Loucy (cell line): Measurements from ENCODE around the gene PDE10A.

Source experiments
- H2AFZ ChIP-seq: fragments of 200-600 bp; sonication (generic); 2 replicates; pipeline ENCODE4 v1.6.0; 2016; ENCODE audit warnings: antibody characterized with exemption, mild to moderate bottlenecking, low read length, moderate library complexity
- H3F3A ChIP-seq: fragments of 200-600 bp; 2 replicates; pipeline ENCODE4 v1.6.0; 2016; ENCODE audit warnings: antibody characterized with exemption, low read depth, mild to moderate bottlenecking
- H3K27me3 ChIP-seq: fragments of 200-600 bp; sonication (generic); 2 replicates; pipeline ENCODE4 v1.6.1; 2014; ENCODE audit warnings: low read length, mild to moderate bottlenecking; ENCODE audit not compliant: insufficient read depth, poor library complexity, severe bottlenecking
- H3K36me3 ChIP-seq: fragments of 200-600 bp; sonication (generic); 2 replicates; pipeline ENCODE4 v1.6.1; 2016; ENCODE audit warnings: low read length; ENCODE audit not compliant: insufficient read depth
- H3K4me1 ChIP-seq: fragments of 200-600 bp; sonication (generic); 2 replicates; pipeline ENCODE4 v1.5.1; 2014; ENCODE audit warnings: low read length, mild to moderate bottlenecking; ENCODE audit not compliant: insufficient read depth, poor library complexity, severe bottlenecking
- H3K4me2 ChIP-seq: fragments of 200-600 bp; sonication (generic); 2 replicates; pipeline ENCODE4 v1.6.0; 2014; ENCODE audit warnings: antibody characterized with exemption, low read length, low read depth, mild to moderate bottlenecking; ENCODE audit not compliant: poor library complexity, severe bottlenecking
- H3K4me3 ChIP-seq: fragments of 200-600 bp; sonication (generic); 2 replicates; pipeline ENCODE4 v1.5.1; 2014; ENCODE audit warnings: low read length, mild to moderate bottlenecking, mixed read lengths; ENCODE audit not compliant: poor library complexity, severe bottlenecking
- H3K79me2 ChIP-seq: fragments of 200-600 bp; sonication (generic); 2 replicates; pipeline ENCODE4 v1.6.1; 2014; ENCODE audit warnings: low read length; ENCODE audit not compliant: insufficient read depth
- H3K9ac ChIP-seq: fragments of 200-600 bp; sonication (generic); 2 replicates; pipeline ENCODE4 v1.6.0; 2014; ENCODE audit warnings: mild to moderate bottlenecking, low read depth, low read length, moderate library complexity; ENCODE audit not compliant: poor library complexity, severe bottlenecking
- H3K9me2 ChIP-seq: fragments of 200-600 bp; sonication (generic); replicated peaks from 2 replicates; pipeline ENCODE4 v1.6.1; 2016; ENCODE audit warnings: low read depth, low read length, mixed read lengths
- H3K9me3 ChIP-seq: fragments of 200-600 bp; sonication (generic); 2 replicates; pipeline ENCODE4 v1.6.1; 2014; ENCODE audit warnings: mild to moderate bottlenecking, antibody characterized with exemption, low read length, low read depth; ENCODE audit not compliant: insufficient read depth
- H4K20me1 ChIP-seq: fragments of 200-600 bp; sonication (generic); 2 replicates; pipeline ENCODE4 v1.6.0; 2014; ENCODE audit warnings: antibody characterized with exemption, low read length, mild to moderate bottlenecking; ENCODE audit not compliant: insufficient read depth, poor library complexity, severe bottlenecking
- CTCF ChIP-seq: fragments of 200-600 bp; sonication (generic); conservative IDR thresholded peaks from 2 replicates; pipeline ENCODE4 v1.5.1; 2014; ENCODE audit warnings: mild to moderate bottlenecking, antibody characterized with exemption, low read length
- EZH2phosphoT487 ChIP-seq: fragments of 200-600 bp; IDR thresholded peaks from 2 replicates; pipeline ENCODE4 v1.6.1; 2018; ENCODE audit warnings: antibody characterized with exemption, mild to moderate bottlenecking, moderate library complexity, borderline replicate concordance

The PDE10A gene

GRCh38 chr6:165701564-165702354 lies 38.7 kb upstream of the PDE10A start:
- no peaks in the 10 kb centered on the region for H3K9me3 ChIP-seq
- no peaks in the 10 kb centered on the region for H3K9me2 ChIP-seq
- no peak overlapping the region for H3K4me3 ChIP-seq
- no peak overlapping the region for H3K4me2 ChIP-seq
- no peaks in the 10 kb centered on the region for H3K79me2 ChIP-seq
- H3K36me3 ChIP-seq = no peaks in the 10 kb centered on the region
- no peak overlapping the region for H2AFZ ChIP-seq
- no peaks in the 10 kb centered on the region for H3K27me3 ChIP-seq
- H4K20me1 ChIP-seq = no peaks in the 10 kb centered on the region
- no peak overlapping the region for H3K9ac ChIP-seq
- H3F3A ChIP-seq = no peaks in the 10 kb centered on the region
- no peaks in the 10 kb centered on the region for H3K4me1 ChIP-seq
- TF ChIP-seq CTCF = no peak
- no peak for TF ChIP-seq EZH2phosphoT487

GRCh38 chr6:165701005-165701404 lies 38.0 kb upstream of the PDE10A start:
- H3K9me2 ChIP-seq = no peaks in the 10 kb centered on the region
- no peaks in the 10 kb centered on the region for H3K9me3 ChIP-seq
- H3K9ac ChIP-seq = no peak overlapping the region
- H3F3A ChIP-seq = no peaks in the 10 kb centered on the region
- H3K4me1 ChIP-seq = no peaks in the 10 kb centered on the region
- TF ChIP-seq EZH2phosphoT487 (no peak), CTCF (no peak)
- no peaks in the 10 kb centered on the region for H3K79me2 ChIP-seq
- no peak overlapping the region for H3K4me2 ChIP-seq
- no peak overlapping the region for H2AFZ ChIP-seq
- no peaks in the 10 kb centered on the region for H4K20me1 ChIP-seq
- no peak overlapping the region for H3K4me3 ChIP-seq
- H3K27me3 ChIP-seq = no peaks in the 10 kb centered on the region
- H3K36me3 ChIP-seq = no peaks in the 10 kb centered on the region

DNA sequence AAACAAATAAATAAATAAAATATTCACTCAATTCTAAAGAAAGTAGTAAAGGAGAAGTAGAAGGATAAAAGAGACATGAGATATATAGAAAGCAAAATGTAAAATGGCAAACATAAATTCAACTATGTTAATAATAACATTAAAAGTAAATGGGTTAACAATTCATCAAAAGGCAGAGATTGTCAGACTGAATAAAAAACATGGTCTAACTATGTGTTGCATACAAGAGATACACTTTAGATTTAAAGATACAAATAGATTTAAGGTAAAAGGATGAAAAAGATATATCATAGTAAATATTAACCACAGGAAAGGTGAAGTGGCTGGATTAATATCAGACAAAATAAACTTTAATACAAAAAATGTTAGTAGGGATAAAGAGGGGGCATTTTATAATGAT lies 35.8 kb upstream of the PDE10A start:
- no peak overlapping the region for H3K9ac ChIP-seq
- H3K4me2 ChIP-seq = no peak overlapping the region
- H2AFZ ChIP-seq = no peak overlapping the region
- H3K79me2 ChIP-seq = no peaks in the 10 kb centered on the region
- H3K9me2 ChIP-seq = no peaks in the 10 kb centered on the region
- no peaks in the 10 kb centered on the region for H3K36me3 ChIP-seq
- H3K4me3 ChIP-seq = no peak overlapping the region
- H3K9me3 ChIP-seq = no peaks in the 10 kb centered on the region
- no peaks in the 10 kb centered on the region for H3K27me3 ChIP-seq
- H3K4me1 ChIP-seq = no peaks in the 10 kb centered on the region
- no peaks in the 10 kb centered on the region for H3F3A ChIP-seq
- H4K20me1 ChIP-seq = no peaks in the 10 kb centered on the region
- TF ChIP-seq CTCF (no peak), EZH2phosphoT487 (no peak)
